ENCODE measurements around the gene NDUFS7. TPM values are rescaled to one million over a fixed set of nuclear protein-coding genes. Genes with fewer than 3 reads are reported as not detected.

Gene NDUFS7
- total RNA-seq, 3 donors from 2014 or later, result 118 to 160 (median 148) TPM

DNA sequence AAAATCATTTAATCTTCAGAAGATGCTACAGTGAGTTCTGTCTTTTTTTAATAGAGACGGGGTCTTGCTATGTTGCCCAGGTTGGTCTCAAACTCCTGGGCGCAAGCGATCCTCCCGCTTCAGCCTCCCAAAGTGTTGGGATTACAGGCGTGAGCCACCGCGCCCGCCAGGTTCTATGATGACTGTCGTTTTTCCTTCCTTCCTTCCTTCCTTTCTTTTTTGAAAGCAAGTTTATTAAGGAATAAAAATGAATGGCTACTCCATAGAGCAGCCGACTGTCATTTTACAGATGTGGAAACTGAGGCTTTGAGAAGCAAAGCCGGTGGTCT is 18.1 kb downstream of the NDUFS7 start:
- ATAC-seq, result no peak
- H3K4me1 ChIP-seq (ENCODE audit: low read depth), result peaks cover 15% of the 10 kb centered on the region
- H3K4me3 ChIP-seq, result no peak overlapping the region
- no peaks in the 10 kb centered on the region for H3K9me3 ChIP-seq
- DNase-seq, result no peak
- intact Hi-C loops (cut with DNase I, micrococcal nuclease), result no loop called here
- TF ChIP-seq, protein P1, sequence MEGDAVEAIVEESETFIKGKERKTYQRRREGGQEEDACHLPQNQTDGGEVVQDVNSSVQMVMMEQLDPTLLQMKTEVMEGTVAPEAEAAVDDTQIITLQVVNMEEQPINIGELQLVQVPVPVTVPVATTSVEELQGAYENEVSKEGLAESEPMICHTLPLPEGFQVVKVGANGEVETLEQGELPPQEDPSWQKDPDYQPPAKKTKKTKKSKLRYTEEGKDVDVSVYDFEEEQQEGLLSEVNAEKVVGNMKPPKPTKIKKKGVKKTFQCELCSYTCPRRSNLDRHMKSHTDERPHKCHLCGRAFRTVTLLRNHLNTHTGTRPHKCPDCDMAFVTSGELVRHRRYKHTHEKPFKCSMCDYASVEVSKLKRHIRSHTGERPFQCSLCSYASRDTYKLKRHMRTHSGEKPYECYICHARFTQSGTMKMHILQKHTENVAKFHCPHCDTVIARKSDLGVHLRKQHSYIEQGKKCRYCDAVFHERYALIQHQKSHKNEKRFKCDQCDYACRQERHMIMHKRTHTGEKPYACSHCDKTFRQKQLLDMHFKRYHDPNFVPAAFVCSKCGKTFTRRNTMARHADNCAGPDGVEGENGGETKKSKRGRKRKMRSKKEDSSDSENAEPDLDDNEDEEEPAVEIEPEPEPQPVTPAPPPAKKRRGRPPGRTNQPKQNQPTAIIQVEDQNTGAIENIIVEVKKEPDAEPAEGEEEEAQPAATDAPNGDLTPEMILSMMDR (IDR thresholded peaks at IDR 0.05), result no peak
- H3K36me3 ChIP-seq (ENCODE audit: low read depth), result no peaks in the 10 kb centered on the region

DNA sequence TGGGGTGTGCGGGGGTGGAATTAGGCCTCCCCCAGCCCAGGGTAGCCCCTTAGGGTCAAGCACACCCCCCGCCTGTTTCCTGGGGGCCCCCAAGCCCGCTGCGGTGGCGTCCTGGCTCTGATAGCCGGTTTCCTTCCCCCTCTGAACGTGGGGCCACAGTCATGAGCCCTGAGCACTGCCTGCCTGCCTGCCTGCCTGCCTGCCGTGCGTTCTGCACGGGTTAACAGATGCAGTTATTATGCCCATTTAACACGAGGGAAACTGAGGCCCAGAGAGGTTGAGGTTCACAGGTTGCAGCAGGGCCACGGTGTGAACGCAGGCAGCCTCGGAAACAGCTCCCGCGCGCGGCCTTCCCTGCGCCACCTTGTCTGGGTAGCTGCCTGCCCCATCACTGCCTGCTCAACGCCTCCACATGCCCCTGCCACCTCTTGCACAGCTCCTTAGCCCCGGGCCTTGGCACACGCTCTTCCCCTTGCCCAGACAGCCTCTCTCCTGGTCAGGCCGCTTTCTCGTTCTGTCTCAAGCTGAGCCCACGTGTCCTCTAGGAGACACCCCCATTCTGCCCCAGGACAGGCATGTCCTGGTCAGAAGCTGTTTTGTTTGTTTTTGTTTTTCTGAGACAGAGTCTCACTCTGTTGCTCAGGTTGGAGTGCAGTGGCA is 18.8 kb downstream of the NDUFS7 start:
- no peak for DNase-seq
- ATAC-seq, result no peak
- peaks cover 15% of the 10 kb centered on the region for H3K4me1 ChIP-seq (ENCODE audit: low read depth)
- H3K4me3 ChIP-seq, result no peak overlapping the region
- intact Hi-C loops (cut with DNase I, micrococcal nuclease), result no loop called here
- TF ChIP-seq, protein P1 (IDR thresholded peaks at IDR 0.05), result no peak
- H3K36me3 ChIP-seq (ENCODE audit: low read depth), result no peaks in the 10 kb centered on the region
- H3K9me3 ChIP-seq, result no peaks in the 10 kb centered on the region

DNA sequence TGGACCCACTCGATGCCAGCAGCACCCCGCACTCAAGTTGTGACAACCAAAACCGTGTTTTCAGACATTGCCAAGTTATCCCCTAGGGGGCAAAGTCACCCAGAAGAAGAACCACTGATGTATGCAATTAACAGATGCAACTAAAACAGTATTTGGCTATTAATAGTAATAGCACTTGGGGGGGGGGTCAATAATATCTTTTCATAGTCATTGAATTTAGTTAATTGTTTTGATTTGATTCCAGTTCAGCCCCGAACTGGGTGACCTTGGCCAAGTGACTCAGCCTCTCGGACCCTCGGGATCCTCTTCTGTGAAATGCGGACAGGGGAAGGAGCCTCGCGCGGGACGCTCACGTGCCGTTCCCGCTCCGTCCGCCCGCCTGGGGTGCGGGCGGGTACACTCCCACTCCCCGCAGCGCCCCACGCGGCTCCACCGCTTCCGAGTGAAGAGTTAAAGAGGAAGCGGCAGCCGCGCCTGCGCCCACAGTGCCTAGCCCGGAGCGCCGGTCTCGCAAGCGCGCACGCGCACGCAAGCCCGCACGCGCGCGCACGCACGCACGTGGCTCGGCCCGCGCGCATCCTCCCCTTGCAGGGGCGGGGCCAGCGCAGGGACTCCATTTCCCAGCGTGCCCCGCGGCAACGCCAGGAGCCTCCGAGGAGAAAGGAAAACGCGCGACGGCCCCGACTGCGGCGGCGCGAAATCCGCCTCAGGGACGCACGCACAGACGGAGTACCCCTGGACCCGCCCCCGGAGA is 23.2 kb downstream of the NDUFS7 start:
- Histone ChIP-seq H3K4me3 (peak overlapping the region; percentile 96), H3K9me3 (no peaks in the 10 kb centered on the region), H3K36me3 (ENCODE audit: low read depth) (no peaks in the 10 kb centered on the region), H3K4me1 (ENCODE audit: low read depth) (peaks cover 35% of the 10 kb centered on the region)
- peak; percentile 92 for ATAC-seq
- DNase-seq, result peak; percentile 99 to 100 (median 99)
- intact Hi-C loops (cut with DNase I, micrococcal nuclease), result no loop called here
- TF ChIP-seq, protein P1 (IDR thresholded peaks at IDR 0.05), result no peak

DNA sequence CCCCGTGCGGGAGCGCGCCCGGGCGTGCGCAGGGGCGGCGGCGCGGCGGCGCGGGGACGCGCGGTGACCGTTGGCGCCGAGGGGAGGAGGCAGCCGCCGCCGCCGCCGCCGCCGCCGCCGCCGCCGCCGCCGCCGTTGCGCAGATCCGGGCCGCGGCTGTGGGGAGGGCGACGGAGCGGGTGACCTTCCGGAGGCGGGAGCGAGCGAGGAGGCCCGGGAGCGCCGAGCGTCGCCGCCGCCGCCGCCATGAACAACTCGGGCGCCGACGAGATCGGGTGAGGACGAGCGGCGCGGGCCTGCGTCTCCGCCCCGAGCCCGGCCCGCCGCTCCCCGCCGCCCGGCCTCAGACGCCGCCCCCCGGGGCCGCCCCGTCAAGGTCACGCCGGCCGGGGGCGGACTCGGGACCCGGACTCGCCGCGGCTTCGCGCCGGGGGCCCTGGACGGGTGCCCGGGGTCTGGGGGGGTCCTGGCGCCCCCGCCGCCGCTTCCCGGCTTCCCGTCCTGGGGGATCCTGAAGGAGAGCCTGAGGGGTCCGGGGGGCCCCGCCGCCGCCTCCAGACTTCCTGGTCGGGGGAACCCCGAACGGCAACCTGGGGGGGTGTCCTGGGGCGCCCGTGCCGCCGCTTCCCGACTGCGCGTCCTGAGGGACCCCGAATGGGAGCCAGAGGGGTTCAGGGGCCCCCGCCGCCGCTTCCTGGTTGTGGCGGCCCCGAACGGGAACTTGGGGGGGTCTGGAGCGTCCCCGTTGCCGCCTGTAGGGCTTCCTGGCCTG is 24.0 kb downstream of the NDUFS7 start, which contains the start of gene DAZAP1:
Gene DAZAP1 (plus strand): TSS at position 59 of the 772 bp plus-strand sequence. CDS start 188 bp downstream, at position 247.
- Histone ChIP-seq H3K4me1 (ENCODE audit: low read depth) (peaks cover 35% of the 10 kb centered on the region), H3K4me3 (peak within 1 kb of the TSS; percentile 96), H3K36me3 (ENCODE audit: low read depth) (no peaks in the 10 kb centered on the region), H3K9me3 (no peaks in the 10 kb centered on the region)
- DNase-seq (peak in 2 of 3 donors; percentile 75 to 82), ATAC-seq (peak; percentile 12)
- intact Hi-C loops (cut with DNase I, micrococcal nuclease), result no loop called here
- TF ChIP-seq, protein P1 (IDR thresholded peaks at IDR 0.05), result no peak

DNA sequence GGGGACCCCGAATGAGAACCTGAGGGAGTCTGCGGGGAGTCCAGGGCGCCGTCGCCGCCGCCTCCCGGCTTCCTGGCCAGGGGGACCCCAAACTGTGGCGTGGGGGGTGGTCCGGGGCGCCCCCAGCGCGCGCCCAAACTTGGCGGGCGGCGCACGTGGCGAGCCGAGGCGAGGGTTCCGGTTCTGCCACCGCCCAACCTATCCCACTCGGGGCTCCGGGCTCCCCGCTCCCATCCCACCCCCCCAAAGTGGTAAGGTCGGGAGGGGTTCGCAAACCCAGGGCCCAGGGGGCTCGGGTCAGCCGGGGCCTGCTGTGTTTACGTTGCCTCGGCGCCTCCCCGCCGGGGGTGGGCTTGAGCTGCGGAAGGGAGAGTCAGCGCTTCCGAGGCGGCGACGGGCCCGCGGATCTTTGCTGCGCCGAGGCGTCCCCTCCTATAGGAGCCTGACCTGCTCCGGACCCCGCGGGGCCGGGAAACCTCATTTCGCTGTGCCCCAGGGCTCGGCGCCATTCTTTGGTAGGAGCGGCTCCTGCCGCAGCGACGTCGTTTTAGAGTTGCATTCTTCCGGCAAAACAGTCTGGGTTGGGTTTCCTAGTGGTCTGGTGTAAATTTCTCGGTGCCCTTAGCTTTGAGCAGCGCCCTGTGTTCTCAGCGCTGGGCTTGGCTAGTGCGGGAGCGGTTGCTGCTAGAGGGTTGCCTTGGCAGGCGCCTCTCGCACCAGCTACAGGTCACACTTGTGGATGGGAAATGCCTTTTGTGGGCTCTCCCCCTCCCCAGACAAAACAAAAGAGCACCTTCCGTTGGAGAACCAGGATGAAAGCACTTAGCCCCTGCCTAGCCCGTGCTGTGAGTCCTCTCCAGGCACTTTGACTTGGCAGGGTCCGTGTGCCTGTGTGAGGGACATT is 24.8 kb downstream of the NDUFS7 start:
- ATAC-seq, result peak; percentile 9
- Histone ChIP-seq H3K4me1 (ENCODE audit: low read depth) (peaks cover 38% of the 10 kb centered on the region), H3K36me3 (ENCODE audit: low read depth) (peaks cover 3% of the 10 kb centered on the region), H3K4me3 (peak overlapping the region; percentile 96), H3K9me3 (no peaks in the 10 kb centered on the region)
- peak; percentile 53 to 80 (median 72) for DNase-seq
- TF ChIP-seq, protein P1 (IDR thresholded peaks at IDR 0.05), result no peak
- intact Hi-C loops (cut with DNase I, micrococcal nuclease), result no loop called here

Data from mucosa of descending colon (tissue), 3 donors.